Adipocyte (in vitro differentiated cells): ENCODE data around the gene SLC16A6.
"Not testable (repeated sequence)": the region's sequence is repeated elsewhere in the genome, so short reads cannot be mapped to it uniquely, and the experiment has no call there.

ENCODE experiments used
- DNase-seq: peaks from one replicate; pipeline ENCODE4 v3.0.0-alpha.2; 2015; ENCODE audit warnings: low read depth
- H3K27me3 ChIP-seq: replicated peaks from 2 replicates; pipeline ENCODE4 v1.7.0; 2013; ENCODE audit warnings: mild to moderate bottlenecking, low read length, moderate library complexity; ENCODE audit not compliant: control insufficient read depth, insufficient read depth
- H3K36me3 ChIP-seq: 2 replicates; pipeline ENCODE4 v1.7.0; 2013; ENCODE audit warnings: low read length, mild to moderate bottlenecking, moderate library complexity; ENCODE audit not compliant: control insufficient read depth, insufficient read depth, severe bottlenecking
- H3K4me1 ChIP-seq: 2 replicates; pipeline ENCODE4 v1.7.0; 2013; ENCODE audit warnings: mild to moderate bottlenecking, low read length, moderate library complexity; ENCODE audit not compliant: control insufficient read depth, insufficient read depth
- H3K4me3 ChIP-seq: 2 replicates; pipeline ENCODE4 v1.7.0; 2013; ENCODE audit warnings: mild to moderate bottlenecking, low read length, moderate library complexity
- H3K9ac ChIP-seq: 2 replicates; pipeline ENCODE4 v1.7.0; 2013; ENCODE audit warnings: mild to moderate bottlenecking, low read length, moderate library complexity
- H3K9me3 ChIP-seq: 2 replicates; pipeline ENCODE4 v1.7.0; 2013; ENCODE audit warnings: mild to moderate bottlenecking, low read length, moderate library complexity; ENCODE audit not compliant: control insufficient read depth

SLC16A6 gene

GRCh38 chr17:68288804-68289203 is 2.1 kb downstream of the SLC16A6 start:
- H3K9me3 ChIP-seq = no peaks in the 10 kb centered on the region
- no peak overlapping the region for H3K9ac ChIP-seq
- H3K27me3 ChIP-seq = peaks cover 8% of the 10 kb centered on the region
- DNase-seq = no peak
- H3K4me3 ChIP-seq = no peak overlapping the region
- H3K4me1 ChIP-seq = peaks cover 14% of the 10 kb centered on the region
- H3K36me3 ChIP-seq = no peaks in the 10 kb centered on the region

- peaks cover 8% of the 10 kb centered on the region for H3K27me3 ChIP-seq
- no peaks in the 10 kb centered on the region for H3K36me3 ChIP-seq
- H3K4me3 ChIP-seq = no peak overlapping the region
- H3K9me3 ChIP-seq = no peaks in the 10 kb centered on the region
- peaks cover 14% of the 10 kb centered on the region for H3K4me1 ChIP-seq
- DNase-seq = no peak
- H3K9ac ChIP-seq = no peak overlapping the region
These were observed 2.6 kb downstream of the SLC16A6 start for GRCh38 chr17:68288375-68288774.

- not testable (repeated sequence) for H3K36me3 ChIP-seq, H3K9ac ChIP-seq, DNase-seq, H3K4me3 ChIP-seq, H3K27me3 ChIP-seq, H3K4me1 ChIP-seq
- peaks cover 13% of the 10 kb centered on the region for H3K9me3 ChIP-seq
These were observed 9.0 kb downstream of the SLC16A6 start for GRCh38 chr17:68281965-68282364.

- H3K9me3 ChIP-seq = peaks cover 13% of the 10 kb centered on the region
- no peaks in the 10 kb centered on the region for H3K27me3 ChIP-seq
- H3K4me1 ChIP-seq = no peaks in the 10 kb centered on the region
- no peak overlapping the region for H3K9ac ChIP-seq
- no peaks in the 10 kb centered on the region for H3K36me3 ChIP-seq
- H3K4me3 ChIP-seq = peak overlapping the region; percentile 33
- no peak for DNase-seq
These were observed 13.1 kb downstream of the SLC16A6 start for GRCh38 chr17:68277807-68278206.

- H3K9ac ChIP-seq = not testable (repeated sequence)
These were observed 14.6 kb downstream of the SLC16A6 start for GRCh38 chr17:68276339-68276738.

GRCh38 chr17:68273722-68274121 is 17.2 kb downstream of the SLC16A6 start:
- Histone ChIP-seq H3K9ac (no peak overlapping the region), H3K9me3 (peaks cover 8% of the 10 kb centered on the region), H3K4me1 (no peaks in the 10 kb centered on the region), H3K36me3 (no peaks in the 10 kb centered on the region), H3K27me3 (no peaks in the 10 kb centered on the region), H3K4me3 (no peak overlapping the region)
- DNase-seq = no peak

More at GRCh38 chr17:68276339-68276738, 14.6 kb downstream of the SLC16A6 start:
- H3K4me3 ChIP-seq, DNase-seq, H3K4me1 ChIP-seq, H3K27me3 ChIP-seq, H3K36me3 ChIP-seq: not testable (repeated sequence)
- H3K9me3 ChIP-seq = peaks cover 13% of the 10 kb centered on the region

GRCh38 chr17:68265833-68266232 is 25.1 kb downstream of the SLC16A6 start:
- not testable (repeated sequence) for H3K4me3 ChIP-seq, H3K9me3 ChIP-seq, H3K27me3 ChIP-seq, H3K36me3 ChIP-seq, H3K9ac ChIP-seq
- peaks cover 12% of the 10 kb centered on the region for H3K4me1 ChIP-seq
- DNase-seq = peak; percentile 45

GRCh38 chr17:68263101-68263681 is 27.7 kb downstream of the SLC16A6 start:
- DNase-seq = peak; percentile 34
- not testable (repeated sequence) for H3K27me3 ChIP-seq, H3K36me3 ChIP-seq, H3K9ac ChIP-seq, H3K4me3 ChIP-seq, H3K9me3 ChIP-seq
- H3K4me1 ChIP-seq = peaks cover 12% of the 10 kb centered on the region

- not testable (repeated sequence) for H3K9me3 ChIP-seq, DNase-seq, H3K36me3 ChIP-seq, H3K9ac ChIP-seq, H3K4me3 ChIP-seq, H3K27me3 ChIP-seq
- H3K4me1 ChIP-seq = peaks cover 12% of the 10 kb centered on the region
These were observed 28.5 kb downstream of the SLC16A6 start for GRCh38 chr17:68262467-68262866.

GRCh38 chr17:68260051-68260762 is 30.7 kb downstream of the SLC16A6 start:
- Histone ChIP-seq H3K27me3 (no peaks in the 10 kb centered on the region), H3K4me3 (no peak overlapping the region), H3K9me3 (no peaks in the 10 kb centered on the region), H3K9ac (no peak overlapping the region), H3K36me3 (peaks cover 20% of the 10 kb centered on the region), H3K4me1 (peaks cover 7% of the 10 kb centered on the region)
- no peak for DNase-seq

GRCh38 chr17:68259648-68259951 is 31.3 kb downstream of the SLC16A6 start:
- Histone ChIP-seq H3K4me3 (peak overlapping the region; percentile 54), H3K36me3 (peaks cover 26% of the 10 kb centered on the region)
- not testable (repeated sequence) for H3K4me1 ChIP-seq

More at GRCh38 chr17:68259648-68259951, 31.3 kb downstream of the SLC16A6 start:
- not testable (repeated sequence) for DNase-seq, H3K27me3 ChIP-seq, H3K9me3 ChIP-seq
- peak overlapping the region; percentile 67 for H3K9ac ChIP-seq
